Hepatocyte (in vitro differentiated cells): ENCODE data around the gene SLX9.

ENCODE experiments used
- EZH2 ChIP-seq: fragments of 200-600 bp; sonication (generic); IDR thresholded peaks from 2 replicates; pipeline ENCODE4 v1.6.1; 2016; ENCODE audit warnings: antibody characterized with exemption, mild to moderate bottlenecking, borderline replicate concordance
- TF ChIP-seq, protein P1 (sequence below): fragments of 200-600 bp; sonication (generic); IDR thresholded peaks from 2 replicates; pipeline ENCODE4 v1.5.1; 2016; ENCODE audit warnings: antibody characterized with exemption, mild to moderate bottlenecking; ENCODE audit not compliant: poor library complexity

DNA sequence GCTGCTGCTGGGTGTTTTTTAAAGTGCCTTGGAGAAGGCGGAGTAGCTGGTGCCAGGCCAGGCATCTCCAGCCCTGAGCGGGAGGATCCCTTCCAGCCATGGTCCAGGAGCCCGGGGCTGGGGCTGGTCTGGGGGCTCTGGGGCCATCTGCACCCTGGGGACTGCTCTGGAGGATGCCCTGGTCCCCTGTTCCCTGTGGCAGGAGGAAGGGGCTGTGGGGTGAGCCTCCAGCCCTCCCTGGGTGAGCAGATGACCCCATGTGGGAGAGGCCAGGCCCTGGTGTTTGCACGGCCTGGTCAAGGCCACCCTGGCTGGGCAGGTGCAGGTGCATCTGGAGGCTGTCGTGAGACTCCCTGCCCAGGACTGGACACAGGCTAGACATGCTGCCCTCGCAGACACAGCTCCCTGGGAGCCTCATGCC lies 56.7 kb downstream of the SLX9 start:
- TF ChIP-seq EZH2 = no peak
- TF ChIP-seq, protein P1, sequence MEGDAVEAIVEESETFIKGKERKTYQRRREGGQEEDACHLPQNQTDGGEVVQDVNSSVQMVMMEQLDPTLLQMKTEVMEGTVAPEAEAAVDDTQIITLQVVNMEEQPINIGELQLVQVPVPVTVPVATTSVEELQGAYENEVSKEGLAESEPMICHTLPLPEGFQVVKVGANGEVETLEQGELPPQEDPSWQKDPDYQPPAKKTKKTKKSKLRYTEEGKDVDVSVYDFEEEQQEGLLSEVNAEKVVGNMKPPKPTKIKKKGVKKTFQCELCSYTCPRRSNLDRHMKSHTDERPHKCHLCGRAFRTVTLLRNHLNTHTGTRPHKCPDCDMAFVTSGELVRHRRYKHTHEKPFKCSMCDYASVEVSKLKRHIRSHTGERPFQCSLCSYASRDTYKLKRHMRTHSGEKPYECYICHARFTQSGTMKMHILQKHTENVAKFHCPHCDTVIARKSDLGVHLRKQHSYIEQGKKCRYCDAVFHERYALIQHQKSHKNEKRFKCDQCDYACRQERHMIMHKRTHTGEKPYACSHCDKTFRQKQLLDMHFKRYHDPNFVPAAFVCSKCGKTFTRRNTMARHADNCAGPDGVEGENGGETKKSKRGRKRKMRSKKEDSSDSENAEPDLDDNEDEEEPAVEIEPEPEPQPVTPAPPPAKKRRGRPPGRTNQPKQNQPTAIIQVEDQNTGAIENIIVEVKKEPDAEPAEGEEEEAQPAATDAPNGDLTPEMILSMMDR = no peak
